SK-N-SH (cell line): ENCODE data around the gene PGAP2. TPM values are rescaled to one million over a fixed set of nuclear protein-coding genes. Genes with fewer than 3 reads are reported as not detected.

Experiments used
- CTCF ChIA-PET: fragments of 300-600, 350-600 bp; formaldehyde crosslinking; extraction: SDS; loops from one replicate; lab custom pipeline; 2021; lab: Yijun Ruan, JAX
- POLR2A ChIA-PET: fragments of 350-600 bp; sonication (Branson Sonifier 250); formaldehyde crosslinking; extraction: SDS; loops from one replicate; lab custom pipeline; 2020; ENCODE audit warnings: antibody characterized with exemption, inconsistent platforms; lab: Yijun Ruan, JAX
- DNase-seq: peaks from one replicate; pipeline ENCODE4 v3.0.0; 2012
- H2AFZ ChIP-seq: fragments of 200-600 bp; sonication (generic); 2 replicates; pipeline ENCODE4 v1.8.1; 2016; ENCODE audit warnings: antibody characterized with exemption, mild to moderate bottlenecking, low read depth
- H3F3A ChIP-seq: fragments of 200-600 bp; sonication (generic); replicated peaks from 2 replicates; pipeline ENCODE3; 2016; ENCODE audit warnings: antibody characterized with exemption, mild to moderate bottlenecking; ENCODE audit not compliant: insufficient read depth
- H3K27ac ChIP-seq, 2 experiments: fragments of 200-500 bp in 1 of 2; fragments of 200-600 bp in 1 of 2; sonication (Bioruptor generic) in 1 of 2; sonication (generic), shearing (Covaris generic) in 1 of 2; 2 replicates each; pipeline versions ENCODE4 v1.5.1 to v1.6.1; 2014 to 2016; ENCODE audit warnings: low read depth in 2 of 2, inconsistent platforms in 1 of 2, low read length in 1 of 2, mild to moderate bottlenecking in 1 of 2, mixed read lengths in 1 of 2
- H3K27me3 ChIP-seq: fragments of 200-600 bp; sonication (generic), shearing (Covaris generic); 2 replicates; pipeline ENCODE4 v1.6.1; 2016; ENCODE audit warnings: mixed run types; ENCODE audit not compliant: insufficient read depth
- H3K36me3 ChIP-seq, 2 experiments: fragments of 200-500 bp in 1 of 2; fragments of 200-600 bp in 1 of 2; sonication (Bioruptor generic) in 1 of 2; sonication (generic) in 1 of 2; replicated peaks in 1 of 2; 2 replicates each; pipeline versions ENCODE3 to v1.5.1; 2014 to 2016; ENCODE audit warnings: low read length in 1 of 2, mild to moderate bottlenecking in 1 of 2; ENCODE audit not compliant: insufficient read depth in 2 of 2, control insufficient read depth in 1 of 2
- H3K4me1 ChIP-seq, 2 experiments: fragments of 200-500 bp in 1 of 2; fragments of 200-600 bp in 1 of 2; sonication (Bioruptor generic) in 1 of 2; sonication (generic), shearing (Covaris generic) in 1 of 2; 2 replicates each; pipeline versions ENCODE4 v1.5.1 to v1.6.1; 2014 to 2016; ENCODE audit warnings: low read depth in 1 of 2, low read length in 1 of 2, mixed run types in 1 of 2; ENCODE audit not compliant: insufficient read depth in 2 of 2, control insufficient read depth in 1 of 2
- H3K4me2 ChIP-seq: fragments of 200-600 bp; sonication (generic), shearing (Covaris generic); 2 replicates; pipeline ENCODE4 v1.6.1; 2017; ENCODE audit warnings: mixed run types
- H3K4me3 ChIP-seq, 2 experiments: fragments of 200-500 bp in 1 of 2; fragments of 200-600 bp in 1 of 2; sonication (Bioruptor generic) in 1 of 2; sonication (generic), shearing (Covaris generic) in 1 of 2; 2 replicates each; pipeline versions ENCODE4 v1.5.1 to v1.8.1; 2014 to 2016; ENCODE audit warnings: low read depth in 2 of 2, inconsistent platforms in 1 of 2, low read length in 1 of 2, mild to moderate bottlenecking in 1 of 2, mixed read lengths in 1 of 2, moderate library complexity in 1 of 2
- H3K79me2 ChIP-seq: fragments of 200-600 bp; sonication (generic); 2 replicates; pipeline ENCODE4 v1.8.1; 2017; ENCODE audit warnings: mild to moderate bottlenecking; ENCODE audit not compliant: insufficient read depth
- H3K9ac ChIP-seq: fragments of 200-600 bp; sonication (generic); 2 replicates; pipeline ENCODE4 v1.6.1; 2017; ENCODE audit warnings: mixed run types
- H3K9me2 ChIP-seq: fragments of 200-600 bp; sonication (generic); 2 replicates; pipeline ENCODE4 v1.6.1; 2017; ENCODE audit warnings: mixed run types
- H3K9me3 ChIP-seq: fragments of 200-600 bp; sonication (generic); 2 replicates; pipeline ENCODE4 v1.6.1; 2017; ENCODE audit warnings: mixed run types, mild to moderate bottlenecking, moderate library complexity
- H4K20me1 ChIP-seq: fragments of 200-600 bp; sonication (generic); 2 replicates; pipeline ENCODE4 v1.6.1; 2017; ENCODE audit warnings: mild to moderate bottlenecking, mixed run types; ENCODE audit not compliant: insufficient read depth
- EP300 ChIP-seq, 2 experiments: IDR thresholded peaks; 2 replicates each; pipeline versions ENCODE4 v1.4.0 to v1.6.1; 2012; ENCODE audit warnings: borderline replicate concordance in 1 of 2, low read depth in 1 of 2, low read length in 1 of 2
- FOSL2 ChIP-seq: IDR thresholded peaks from 2 replicates; pipeline ENCODE4 v1.4.0; 2012; ENCODE audit warnings: low read depth, mild to moderate bottlenecking, moderate library complexity, borderline replicate concordance
- FOXJ3 ChIP-seq: sonication (generic); formaldehyde crosslinking; IDR thresholded peaks from 2 replicates; pipeline ENCODE4 v1.5.1; 2020; ENCODE audit warnings: mild to moderate bottlenecking, missing genetic modification reagents
- GABPA ChIP-seq: IDR thresholded peaks from 2 replicates; pipeline ENCODE4 v1.4.0; 2012; ENCODE audit warnings: low read depth, mild to moderate bottlenecking
- GATA2 ChIP-seq: sonication (generic); formaldehyde crosslinking; IDR thresholded peaks from 2 replicates; pipeline ENCODE4 v1.5.0; 2020; ENCODE audit warnings: mild to moderate bottlenecking, missing genetic modification reagents
- JUND ChIP-seq: IDR thresholded peaks from 2 replicates; pipeline ENCODE4 v1.4.0; 2012
- MEF2A ChIP-seq: IDR thresholded peaks from 2 replicates; pipeline ENCODE4 v1.4.0; 2012; ENCODE audit warnings: low read depth, borderline replicate concordance
- MXI1 ChIP-seq: IDR thresholded peaks from 2 replicates; pipeline ENCODE4 v1.6.1; 2012; ENCODE audit warnings: mild to moderate bottlenecking, low read depth, low read length, improper control_type of control experiment
- NFIC ChIP-seq: IDR thresholded peaks from 2 replicates; pipeline ENCODE4 v1.4.0; 2012; ENCODE audit warnings: borderline replicate concordance
- NRF1 ChIP-seq: IDR thresholded peaks from 2 replicates; pipeline ENCODE4 v1.6.1; 2012; ENCODE audit warnings: low read depth, mild to moderate bottlenecking, low read length
- POLR2AphosphoS5 ChIP-seq: IDR thresholded peaks from 2 replicates; pipeline ENCODE4 v1.6.1; 2012; ENCODE audit warnings: low read depth, low read length
- RCOR1 ChIP-seq: fragments of 150-350 bp; IDR thresholded peaks from 2 replicates; pipeline ENCODE4 v1.6.1; 2017; ENCODE audit warnings: antibody characterized with exemption, low read length
- RFX5 ChIP-seq: IDR thresholded peaks from 2 replicates; pipeline ENCODE4 v1.6.1; 2012; ENCODE audit warnings: mild to moderate bottlenecking, improper control_type of control experiment, low read length
- SMC3 ChIP-seq: IDR thresholded peaks from 2 replicates; pipeline ENCODE4 v1.6.1; 2012; ENCODE audit warnings: low read depth, low read length, improper control_type of control experiment
- TAF1 ChIP-seq: IDR thresholded peaks from 2 replicates; pipeline ENCODE4 v1.6.1; 2012; ENCODE audit warnings: low read depth, mild to moderate bottlenecking, low read length, moderate library complexity, borderline replicate concordance
- WGBS: methylation state at CpG from one replicate; pipeline ENCODE4 v1.1.6; 2017; ENCODE audit warnings: low lambda C conversion rate; 5-methylcytosine and 5-hydroxymethylcytosine counted together
- polyA plus RNA-seq, 3 experiments: library from polyadenylated mRNA; depleted of rRNA; stranded (reverse); fragments of >200 nt; gene quantifications; 2 replicates each; pipeline ENCODE4 v1.2.3, GENCODE V29; 2012
- TF ChIP-seq, protein P1 (sequence below): IDR thresholded peaks from 2 replicates; pipeline ENCODE4; 2012
- TF ChIP-seq, protein P2 (sequence below): IDR thresholded peaks from 2 replicates; pipeline ENCODE4 v1.4.0; 2012; ENCODE audit warnings: low read depth, borderline replicate concordance
- TF ChIP-seq, protein P3 (sequence below): fragments of 150-350 bp; IDR thresholded peaks from 2 replicates; pipeline ENCODE4 v1.6.1; 2017; ENCODE audit warnings: antibody characterized with exemption, low read length, low read depth, borderline replicate concordance
- TF ChIP-seq, protein P4 (sequence below): IDR thresholded peaks from 2 replicates; pipeline ENCODE4 v1.6.1; 2012; ENCODE audit warnings: mild to moderate bottlenecking, low read depth, low read length, moderate library complexity

Gene PGAP2
- polyA plus RNA-seq, 1 of the 3 experiments (the other 2 are of a cell fraction) = 41.3 TPM

DNA sequence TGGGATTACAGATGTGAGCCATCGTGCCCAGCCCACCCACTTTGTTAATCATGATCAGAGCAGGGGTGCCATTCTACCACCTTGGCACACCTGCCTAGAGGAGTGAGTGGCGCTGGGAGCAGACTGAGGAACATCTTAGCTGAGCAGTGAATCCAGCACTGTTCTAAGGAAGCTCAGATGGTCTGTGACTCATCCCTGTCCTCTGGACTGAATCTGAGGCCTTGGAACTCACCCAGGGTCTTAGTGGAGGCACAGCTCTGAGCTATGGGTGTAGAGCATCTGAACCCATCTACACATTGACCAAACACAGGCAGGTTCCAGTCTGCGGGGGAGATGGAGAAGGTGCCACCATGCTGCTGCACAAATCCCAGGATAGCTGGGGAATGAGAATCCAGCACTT is 14.9 kb downstream of the PGAP2 start:
- H3K4me3 ChIP-seq = no peak overlapping the region
- no peak overlapping the region for H2AFZ ChIP-seq
- no peak overlapping the region for H3K27ac ChIP-seq
- H3K79me2 ChIP-seq = no peaks in the 10 kb centered on the region
- no peaks in the 10 kb centered on the region for H3K27me3 ChIP-seq
- 93% methylated on average over 3 of the region's 3 CpGs for WGBS
- H3K4me1 ChIP-seq = no peaks in the 10 kb centered on the region
- H3K36me3 ChIP-seq = peaks cover 4 to 20% of the 10 kb centered on the region in 2 experiments
- H3K9ac ChIP-seq = no peak overlapping the region
- TF ChIP-seq EP300 (IDR thresholded peaks at IDR 0.05; ENCODE audit: borderline replicate concordance in 1 of 2, low read depth in 1 of 2, low read length in 1 of 2) (no peak), GABPA (no peak), JUND (peak; percentile 55), POLR2AphosphoS5 (no peak), GATA2 (CRISPR knock-in tag) (no peak), RCOR1 (no peak), RFX5 (no peak), MEF2A (no peak), FOXJ3 (CRISPR knock-in tag) (no peak), TAF1 (no peak), FOSL2 (peak; percentile 49; the same call in 1 of the 2 replicates), NRF1 (no peak), NFIC (peak; percentile 15; the same call in 1 of the 2 replicates)
- TF ChIP-seq, protein P1, sequence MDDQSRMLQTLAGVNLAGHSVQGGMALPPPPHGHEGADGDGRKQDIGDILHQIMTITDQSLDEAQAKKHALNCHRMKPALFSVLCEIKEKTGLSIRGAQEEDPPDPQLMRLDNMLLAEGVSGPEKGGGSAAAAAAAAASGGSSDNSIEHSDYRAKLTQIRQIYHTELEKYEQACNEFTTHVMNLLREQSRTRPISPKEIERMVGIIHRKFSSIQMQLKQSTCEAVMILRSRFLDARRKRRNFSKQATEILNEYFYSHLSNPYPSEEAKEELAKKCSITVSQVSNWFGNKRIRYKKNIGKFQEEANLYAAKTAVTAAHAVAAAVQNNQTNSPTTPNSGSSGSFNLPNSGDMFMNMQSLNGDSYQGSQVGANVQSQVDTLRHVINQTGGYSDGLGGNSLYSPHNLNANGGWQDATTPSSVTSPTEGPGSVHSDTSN = no peak
- ChIA-PET POLR2A (no interaction called here), CTCF (interaction anchor here (1.0 kb wide), 1 partner anchor 250 kb away, joined by 3 read pairs; no protein-coding TSS in a partner anchor)
- H4K20me1 ChIP-seq = 0 out of 2 replicates have a peak, but pooled peaks cover 5% of the 10 kb centered on the region
- no peak overlapping the region for H3K4me2 ChIP-seq
- no peaks in the 10 kb centered on the region for H3K9me2 ChIP-seq
- no peak for DNase-seq
- peaks cover 9% of the 10 kb centered on the region for H3F3A ChIP-seq
- H3K9me3 ChIP-seq = no peaks in the 10 kb centered on the region

DNA sequence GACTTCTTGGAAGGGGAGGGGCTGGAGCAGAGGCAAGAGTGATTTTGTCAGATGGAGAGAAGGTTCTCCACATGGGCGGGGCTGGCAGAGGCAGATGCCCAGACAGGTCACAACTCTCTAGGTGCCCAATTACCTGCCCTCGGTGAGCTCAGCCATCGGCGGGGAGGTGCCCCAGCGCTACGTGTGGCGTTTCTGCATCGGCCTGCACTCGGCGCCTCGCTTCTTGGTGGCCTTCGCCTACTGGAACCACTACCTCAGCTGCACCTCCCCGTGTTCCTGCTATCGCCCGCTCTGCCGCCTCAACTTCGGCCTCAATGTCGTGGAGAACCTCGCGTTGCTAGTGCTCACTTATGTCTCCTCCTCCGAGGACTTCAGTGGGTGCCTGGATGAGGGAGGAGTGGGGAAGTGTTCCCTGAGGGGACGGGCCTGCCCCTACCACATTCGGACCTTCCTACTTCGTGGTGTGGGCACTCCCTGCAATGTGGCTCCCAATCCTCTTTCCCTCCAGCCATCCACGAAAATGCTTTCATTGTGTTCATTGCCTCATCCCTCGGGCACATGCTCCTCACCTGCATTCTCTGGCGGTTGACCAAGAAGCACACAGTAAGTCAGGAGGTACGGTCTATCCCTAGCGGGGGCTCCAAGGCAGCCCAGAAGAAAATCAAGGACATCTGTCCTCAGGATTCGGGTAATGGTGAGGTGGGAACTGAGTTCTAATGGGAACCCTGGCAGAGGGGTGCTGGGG is 15.6 kb downstream of the PGAP2 start:
- no peak for TF ChIP-seq SMC3
- no peak for TF ChIP-seq POLR2AphosphoS5
- TF ChIP-seq, protein P2, sequence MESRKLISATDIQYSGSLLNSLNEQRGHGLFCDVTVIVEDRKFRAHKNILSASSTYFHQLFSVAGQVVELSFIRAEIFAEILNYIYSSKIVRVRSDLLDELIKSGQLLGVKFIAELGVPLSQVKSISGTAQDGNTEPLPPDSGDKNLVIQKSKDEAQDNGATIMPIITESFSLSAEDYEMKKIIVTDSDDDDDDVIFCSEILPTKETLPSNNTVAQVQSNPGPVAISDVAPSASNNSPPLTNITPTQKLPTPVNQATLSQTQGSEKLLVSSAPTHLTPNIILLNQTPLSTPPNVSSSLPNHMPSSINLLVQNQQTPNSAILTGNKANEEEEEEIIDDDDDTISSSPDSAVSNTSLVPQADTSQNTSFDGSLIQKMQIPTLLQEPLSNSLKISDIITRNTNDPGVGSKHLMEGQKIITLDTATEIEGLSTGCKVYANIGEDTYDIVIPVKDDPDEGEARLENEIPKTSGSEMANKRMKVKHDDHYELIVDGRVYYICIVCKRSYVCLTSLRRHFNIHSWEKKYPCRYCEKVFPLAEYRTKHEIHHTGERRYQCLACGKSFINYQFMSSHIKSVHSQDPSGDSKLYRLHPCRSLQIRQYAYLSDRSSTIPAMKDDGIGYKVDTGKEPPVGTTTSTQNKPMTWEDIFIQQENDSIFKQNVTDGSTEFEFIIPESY = no peak
- TF ChIP-seq, protein P3, sequence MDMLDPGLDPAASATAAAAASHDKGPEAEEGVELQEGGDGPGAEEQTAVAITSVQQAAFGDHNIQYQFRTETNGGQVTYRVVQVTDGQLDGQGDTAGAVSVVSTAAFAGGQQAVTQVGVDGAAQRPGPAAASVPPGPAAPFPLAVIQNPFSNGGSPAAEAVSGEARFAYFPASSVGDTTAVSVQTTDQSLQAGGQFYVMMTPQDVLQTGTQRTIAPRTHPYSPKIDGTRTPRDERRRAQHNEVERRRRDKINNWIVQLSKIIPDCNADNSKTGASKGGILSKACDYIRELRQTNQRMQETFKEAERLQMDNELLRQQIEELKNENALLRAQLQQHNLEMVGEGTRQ = no peak
- TF ChIP-seq, protein P4, sequence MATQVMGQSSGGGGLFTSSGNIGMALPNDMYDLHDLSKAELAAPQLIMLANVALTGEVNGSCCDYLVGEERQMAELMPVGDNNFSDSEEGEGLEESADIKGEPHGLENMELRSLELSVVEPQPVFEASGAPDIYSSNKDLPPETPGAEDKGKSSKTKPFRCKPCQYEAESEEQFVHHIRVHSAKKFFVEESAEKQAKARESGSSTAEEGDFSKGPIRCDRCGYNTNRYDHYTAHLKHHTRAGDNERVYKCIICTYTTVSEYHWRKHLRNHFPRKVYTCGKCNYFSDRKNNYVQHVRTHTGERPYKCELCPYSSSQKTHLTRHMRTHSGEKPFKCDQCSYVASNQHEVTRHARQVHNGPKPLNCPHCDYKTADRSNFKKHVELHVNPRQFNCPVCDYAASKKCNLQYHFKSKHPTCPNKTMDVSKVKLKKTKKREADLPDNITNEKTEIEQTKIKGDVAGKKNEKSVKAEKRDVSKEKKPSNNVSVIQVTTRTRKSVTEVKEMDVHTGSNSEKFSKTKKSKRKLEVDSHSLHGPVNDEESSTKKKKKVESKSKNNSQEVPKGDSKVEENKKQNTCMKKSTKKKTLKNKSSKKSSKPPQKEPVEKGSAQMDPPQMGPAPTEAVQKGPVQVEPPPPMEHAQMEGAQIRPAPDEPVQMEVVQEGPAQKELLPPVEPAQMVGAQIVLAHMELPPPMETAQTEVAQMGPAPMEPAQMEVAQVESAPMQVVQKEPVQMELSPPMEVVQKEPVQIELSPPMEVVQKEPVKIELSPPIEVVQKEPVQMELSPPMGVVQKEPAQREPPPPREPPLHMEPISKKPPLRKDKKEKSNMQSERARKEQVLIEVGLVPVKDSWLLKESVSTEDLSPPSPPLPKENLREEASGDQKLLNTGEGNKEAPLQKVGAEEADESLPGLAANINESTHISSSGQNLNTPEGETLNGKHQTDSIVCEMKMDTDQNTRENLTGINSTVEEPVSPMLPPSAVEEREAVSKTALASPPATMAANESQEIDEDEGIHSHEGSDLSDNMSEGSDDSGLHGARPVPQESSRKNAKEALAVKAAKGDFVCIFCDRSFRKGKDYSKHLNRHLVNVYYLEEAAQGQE = no peak
- TF ChIP-seq FOXJ3 (CRISPR knock-in tag) = no peak
- no peak for TF ChIP-seq TAF1
- no peak for TF ChIP-seq FOSL2
- TF ChIP-seq MXI1 = no peak
- Histone ChIP-seq H2AFZ (no peak overlapping the region), H3K9me2 (no peaks in the 10 kb centered on the region), H3K4me3 (no peak overlapping the region), H3K36me3 (peaks cover 4 to 20% of the 10 kb centered on the region in 2 experiments), H3K79me2 (peaks cover 4% of the 10 kb centered on the region; the same call in 1 of the 2 replicates), H3K4me2 (no peak overlapping the region), H3K27ac (no peak overlapping the region), H3K9ac (no peak overlapping the region), H4K20me1 (peaks cover 7% of the 10 kb centered on the region; the same call in 1 of the 2 replicates), H3F3A (peaks cover 9% of the 10 kb centered on the region), H3K9me3 (no peaks in the 10 kb centered on the region), H3K27me3 (no peaks in the 10 kb centered on the region), H3K4me1 (no peaks in the 10 kb centered on the region)
- DNase-seq = no peak
- POLR2A ChIA-PET = no interaction called here
- CTCF ChIA-PET = interaction anchor here (1.0 kb wide), 1 partner anchor 249 kb away, joined by 3 read pairs; no protein-coding TSS in a partner anchor
- WGBS = 97% methylated on average over 20 of the region's 30 CpGs
